GM21367 (cell line): Measurements from ENCODE around the gene MYO18A.
"Not testable (repeated sequence)": the region's sequence is repeated elsewhere in the genome, so short reads cannot be mapped to it uniquely, and the experiment has no call there.

Source experiments
- ATAC-seq: cut with Tn5 transposase; IDR thresholded peaks from one replicate; pipeline ENCODE4 v1.9.1; 2021; ENCODE audit not compliant: unreplicated experiment

MYO18A gene

DNA sequence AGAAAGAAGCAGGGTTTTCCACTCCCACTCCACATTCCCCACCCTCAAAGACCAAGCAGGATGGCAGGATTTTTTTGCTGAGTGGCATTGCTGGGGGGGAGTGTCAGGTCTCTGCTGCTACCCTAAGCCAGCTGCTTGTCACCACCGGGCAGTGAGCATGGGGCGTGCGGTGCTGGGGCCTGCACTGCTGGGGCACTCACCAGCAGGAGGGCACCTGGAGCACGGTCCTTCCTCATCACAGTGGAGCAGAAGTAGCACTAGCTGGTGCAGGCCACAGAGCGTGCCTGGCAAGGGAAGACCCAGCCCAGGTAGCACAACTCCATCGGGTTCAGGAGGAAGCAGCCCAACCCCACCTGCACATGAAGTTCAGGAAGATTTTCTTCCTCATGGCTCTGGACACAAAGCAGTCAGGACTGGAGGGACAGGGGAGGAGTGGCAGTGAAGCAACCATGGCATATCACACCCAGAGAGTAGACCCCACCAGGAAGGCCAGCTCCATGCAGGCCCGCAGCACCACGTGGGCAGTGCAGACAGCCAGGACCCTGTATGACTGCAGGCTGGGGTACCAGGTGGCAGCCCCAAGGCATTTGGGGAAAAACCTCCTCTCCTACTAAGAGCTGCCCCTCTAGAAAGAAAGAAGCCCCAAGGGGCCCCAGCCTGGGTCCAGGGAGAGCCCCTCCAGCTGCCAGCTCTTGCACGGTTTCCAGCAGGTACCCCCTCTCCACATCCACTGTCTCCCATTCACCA is 16.7 kb upstream of the MYO18A start:
- no peak for ATAC-seq

GRCh38 chr17:29195465-29196081 is 15.4 kb upstream of the MYO18A start:
- ATAC-seq = no peak

GRCh38 chr17:29194669-29195068 is 14.5 kb upstream of the MYO18A start:
- ATAC-seq = no peak

DNA sequence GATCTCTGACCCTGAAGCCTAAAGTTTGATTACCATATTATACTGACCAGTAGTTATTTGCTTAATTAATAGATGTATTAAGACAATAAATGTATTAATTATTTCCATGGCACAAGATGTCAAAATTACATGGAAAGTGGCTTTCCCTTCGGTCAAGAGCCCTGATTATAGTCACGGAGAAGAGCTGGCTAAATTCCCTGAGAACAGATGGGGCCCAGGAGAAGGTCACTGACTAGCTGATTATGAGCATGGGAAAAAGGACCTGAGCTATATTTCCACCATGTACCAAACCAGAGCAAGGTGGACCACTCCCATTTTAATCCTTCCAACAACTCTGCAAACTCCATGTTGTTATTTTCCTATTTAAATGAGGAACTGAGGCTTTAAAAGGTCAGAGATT is 12.9 kb upstream of the MYO18A start:
- no peak for ATAC-seq

DNA sequence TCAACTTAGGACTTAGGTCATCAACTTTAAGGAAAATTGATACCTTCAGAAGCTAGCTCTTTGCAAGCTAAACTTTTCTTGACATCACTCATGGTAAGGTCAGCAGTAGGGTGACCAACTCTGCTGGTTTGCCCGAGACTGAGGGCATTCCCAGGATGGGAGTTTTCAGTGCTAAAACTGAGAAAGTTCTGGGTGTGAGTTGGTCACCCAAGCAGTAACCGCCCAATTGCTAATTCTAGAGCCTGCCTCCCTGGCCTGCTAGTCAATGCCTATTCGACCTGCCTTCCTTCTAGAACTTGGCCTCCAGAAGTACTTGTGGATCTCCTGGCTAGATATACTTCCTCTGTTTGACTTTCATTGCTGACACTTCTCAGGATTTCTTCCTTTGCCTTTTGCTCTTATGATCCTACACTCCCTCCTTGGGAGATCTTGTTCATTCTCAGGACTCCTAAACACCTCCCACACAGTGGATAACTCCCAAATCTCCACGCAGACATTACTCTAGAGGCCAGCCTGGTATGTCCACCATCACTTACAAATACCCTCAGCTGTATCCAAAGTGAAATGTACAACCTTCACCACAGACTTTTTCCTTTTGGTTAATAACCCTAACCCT is 10.5 kb upstream of the MYO18A start:
- ATAC-seq = no peak

DNA sequence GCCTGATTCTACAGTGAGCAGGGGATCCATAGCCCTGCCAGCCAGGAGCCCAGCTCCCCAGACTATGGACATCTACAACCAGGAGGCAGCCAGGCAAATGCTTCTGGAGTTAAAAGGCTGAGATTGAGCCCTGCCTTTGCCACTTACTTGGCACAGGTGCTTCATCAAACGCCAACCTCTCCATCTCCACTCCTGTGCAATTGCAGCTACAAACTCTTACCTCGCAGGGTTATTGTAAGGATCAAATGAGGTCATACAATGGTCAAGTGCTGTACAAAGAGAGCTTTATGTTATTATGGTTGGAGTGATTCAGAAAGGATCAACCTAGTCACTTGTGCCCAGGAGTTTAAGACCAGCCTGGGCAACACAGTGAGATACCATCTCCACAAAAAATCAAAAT is 9.8 kb upstream of the MYO18A start:
- no peak for ATAC-seq

GRCh38 chr17:29189355-29189754 is 9.2 kb upstream of the MYO18A start:
- no peak for ATAC-seq

DNA sequence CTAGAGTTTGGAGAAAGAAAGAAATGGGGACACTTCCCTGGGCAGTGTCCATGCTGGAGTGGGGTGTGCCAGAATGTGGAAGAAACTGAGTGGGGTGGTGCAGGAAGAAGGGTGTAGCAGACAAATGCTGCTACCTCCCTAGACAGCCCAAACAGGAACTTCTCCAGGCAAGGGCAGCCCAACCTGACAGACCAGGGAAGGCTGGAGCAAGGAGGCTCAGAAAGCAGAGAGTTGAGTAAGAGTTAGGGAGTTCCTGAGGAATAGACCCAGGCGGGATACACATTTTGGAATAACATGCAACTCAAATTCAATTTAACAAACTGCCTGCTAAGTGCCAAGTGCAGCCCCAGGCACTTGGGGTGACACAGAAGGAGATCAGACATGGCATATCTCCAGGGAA is 1.0 kb upstream of the MYO18A start:
- ATAC-seq = no peak

DNA sequence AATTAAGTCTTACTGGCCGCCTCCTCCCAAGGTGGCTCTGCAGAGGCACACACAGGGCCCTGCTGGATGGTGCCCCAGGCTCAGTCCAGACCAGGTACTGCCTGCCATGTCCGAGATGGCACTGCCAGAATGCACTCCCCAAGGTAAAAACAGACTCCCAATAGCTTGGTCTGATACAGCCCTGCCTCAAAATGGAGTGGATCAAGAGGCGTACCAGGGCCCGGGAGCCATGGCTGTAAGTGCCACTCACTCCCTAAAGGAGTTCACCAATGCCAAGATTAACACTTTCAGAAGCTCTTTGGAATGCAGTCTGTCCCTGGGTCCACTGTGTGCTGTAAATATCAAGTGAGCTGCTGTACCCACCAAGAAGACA is 576 bp upstream of the MYO18A start:
- ATAC-seq = no peak

GRCh38 chr17:29179232-29180033 is 765 bp downstream of the MYO18A start:
- ATAC-seq = no peak

GRCh38 chr17:29178750-29179231 is 1.4 kb downstream of the MYO18A start:
- no peak for ATAC-seq

GRCh38 chr17:29177871-29178749 is 2.1 kb downstream of the MYO18A start:
- ATAC-seq = no peak

GRCh38 chr17:29177541-29177870 is 2.7 kb downstream of the MYO18A start:
- no peak for ATAC-seq

- ATAC-seq = no peak
Measured at GRCh38 chr17:29176558-29177351, 3.4 kb downstream of the MYO18A start.

DNA sequence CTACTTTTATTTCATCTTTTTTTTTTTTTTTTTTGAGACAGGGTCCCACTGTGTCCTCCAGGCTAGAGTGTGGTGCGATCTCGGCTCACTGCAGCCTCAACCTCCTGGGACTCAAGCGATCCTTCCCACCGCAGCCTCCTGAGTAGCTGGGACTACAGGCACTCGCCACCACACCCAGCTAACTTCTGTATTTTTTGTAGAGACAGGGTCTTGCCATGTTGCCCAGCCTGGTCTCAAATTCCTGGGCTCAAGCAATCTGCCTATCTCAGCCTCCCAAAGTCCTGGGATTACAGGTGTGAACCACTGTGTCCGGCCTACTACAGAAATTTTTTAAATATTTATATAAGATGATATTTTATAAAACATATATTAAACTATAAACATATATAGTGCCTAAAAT is 4.8 kb downstream of the MYO18A start:
- ATAC-seq = no peak

- no peak for ATAC-seq
Measured at GRCh38 chr17:29172589-29172988, 7.6 kb downstream of the MYO18A start.

DNA sequence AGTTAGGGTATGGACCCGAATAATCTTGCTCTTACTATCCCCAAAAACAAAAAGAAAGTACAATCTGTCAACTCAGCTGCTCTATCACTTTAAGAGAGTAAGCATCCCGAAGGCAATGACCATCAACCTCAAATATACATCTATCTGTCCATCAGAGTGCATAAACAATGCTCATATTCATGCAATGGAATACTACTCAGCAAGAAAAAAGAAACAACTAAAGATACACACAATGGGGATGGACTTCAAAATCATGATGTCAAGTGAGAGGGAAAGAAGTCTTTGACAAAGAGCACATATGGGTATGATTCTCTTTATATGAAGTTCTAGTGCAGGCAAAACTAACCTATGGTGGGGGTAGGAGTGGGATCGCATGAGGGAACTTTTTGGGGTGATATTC is 9.5 kb downstream of the MYO18A start:
- ATAC-seq = no peak

GRCh38 chr17:29169806-29170591 is 10.2 kb downstream of the MYO18A start:
- ATAC-seq = no peak

- ATAC-seq = not testable (repeated sequence)
Measured at GRCh38 chr17:29168759-29169126, 11.5 kb downstream of the MYO18A start.
